NCI-H748 (cell line): Measurements from ENCODE around the gene P2RX7.
"Not testable (repeated sequence)": the region's sequence is repeated elsewhere in the genome, so short reads cannot be mapped to it uniquely, and the experiment has no call there.

Experiments
- DNase-seq: peaks from one replicate; lab custom pipeline; 2025; ENCODE audit not compliant: unreplicated experiment; lab: John Stamatoyannopoulos, UW

P2RX7 gene

DNA sequence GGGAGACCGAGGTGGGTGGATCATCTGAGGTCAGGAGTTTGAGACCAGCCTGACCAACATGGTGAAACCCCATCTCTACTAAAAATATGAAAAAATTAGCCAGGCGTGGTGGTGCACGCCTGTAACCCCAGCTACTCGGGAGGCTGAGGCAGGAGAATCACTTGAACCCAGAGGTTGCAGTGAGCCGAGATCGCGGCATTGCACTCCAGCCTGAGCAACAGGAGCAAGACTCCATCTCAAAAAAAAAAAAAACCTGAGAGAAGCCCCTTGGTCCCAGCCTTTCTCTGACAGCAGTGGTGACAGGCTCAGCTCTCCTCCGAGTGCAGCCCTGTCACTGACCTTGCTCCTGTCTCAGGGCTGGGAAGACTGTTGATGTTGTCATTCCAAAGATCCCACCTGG is 94.2 kb downstream of the P2RX7 start:
- DNase-seq, result not testable (repeated sequence)

DNA sequence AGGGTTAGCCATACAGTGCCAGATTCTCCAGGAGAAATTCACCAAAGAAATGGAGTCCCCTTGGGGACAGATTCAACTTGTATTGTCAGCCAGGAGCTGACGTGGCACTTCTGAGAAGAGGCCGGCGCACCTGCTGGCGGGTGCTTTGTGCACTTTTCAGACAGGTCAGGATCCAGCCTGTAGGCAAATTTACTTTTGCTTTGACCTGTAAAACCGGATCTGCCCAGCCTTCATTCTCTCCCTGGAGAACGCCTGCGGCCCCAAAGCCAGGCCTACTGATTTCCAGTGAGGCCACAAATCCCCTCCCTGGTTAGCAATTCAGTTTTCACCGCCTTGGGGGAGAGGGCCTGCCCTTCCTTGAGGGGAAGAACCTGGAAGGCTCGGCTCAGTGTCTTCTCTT is 94.6 kb downstream of the P2RX7 start:
- peak; percentile 87 for DNase-seq

DNA sequence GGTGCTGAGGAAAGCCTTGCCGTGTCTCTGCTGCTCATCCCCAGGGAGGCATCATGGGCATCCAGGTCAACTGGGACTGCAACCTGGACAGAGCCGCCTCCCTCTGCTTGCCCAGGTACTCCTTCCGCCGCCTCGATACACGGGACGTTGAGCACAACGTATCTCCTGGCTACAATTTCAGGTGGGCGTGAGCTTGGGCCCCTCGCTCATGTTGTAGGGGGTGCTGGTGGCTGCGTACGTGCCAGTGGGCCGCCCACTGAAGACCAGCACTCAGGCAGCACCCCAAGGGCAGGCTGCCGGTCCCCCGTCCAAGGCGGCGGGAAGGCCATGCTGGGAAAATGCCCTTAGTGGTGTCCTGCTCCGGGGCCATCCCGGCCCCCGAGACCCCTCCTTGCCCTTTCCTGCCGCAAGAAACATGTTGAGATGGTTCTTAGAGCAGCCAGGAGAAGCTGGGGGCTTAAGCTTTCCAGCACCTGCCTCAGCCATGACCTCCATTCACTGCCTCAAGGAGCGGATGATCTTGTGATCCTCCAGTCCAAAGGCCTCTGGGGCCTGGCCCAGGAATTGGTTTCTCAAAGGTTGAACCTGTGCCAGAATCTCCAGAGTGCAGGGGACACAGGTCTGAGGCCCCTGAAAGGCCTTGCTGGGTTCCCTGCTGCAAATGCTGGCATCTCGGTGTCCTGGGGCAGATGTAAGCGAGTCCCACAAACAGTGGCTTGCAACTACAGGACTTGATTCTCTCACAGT is 96.4 kb downstream of the P2RX7 start:
- DNase-seq, result no peak

DNA sequence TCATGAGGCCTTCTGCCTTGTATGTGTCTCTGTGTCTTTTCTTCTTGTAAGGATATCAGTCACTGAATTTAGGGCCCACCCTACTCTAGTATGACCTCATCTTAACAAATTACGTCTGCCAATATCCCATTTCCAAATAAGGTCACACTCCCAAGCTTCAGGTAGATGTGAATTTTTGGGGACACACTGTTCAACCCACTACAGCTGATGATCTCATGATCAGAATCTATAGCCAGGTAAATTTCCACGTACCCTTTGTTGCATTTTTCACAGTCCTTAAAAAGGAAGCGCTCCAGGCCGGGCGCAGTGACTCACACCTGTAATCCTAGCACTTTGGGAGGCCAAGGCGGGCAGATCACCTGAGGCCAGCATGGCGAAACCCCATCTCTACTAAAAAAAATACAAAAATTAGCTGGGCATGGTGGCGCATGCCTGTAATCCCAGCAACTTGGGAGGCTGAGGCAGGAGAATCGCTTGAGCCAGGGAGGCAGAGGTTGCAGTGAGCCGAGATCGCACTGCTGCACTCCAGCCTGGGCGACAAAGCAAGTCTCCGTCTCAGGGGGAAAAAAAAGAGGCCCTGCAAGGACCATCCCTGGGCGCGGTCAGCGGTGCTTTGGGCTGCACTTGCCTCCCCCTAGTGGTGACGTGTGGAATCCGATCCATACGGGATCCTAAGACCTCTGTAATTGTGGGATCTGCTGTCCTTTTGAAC is 97.3 kb downstream of the P2RX7 start:
- peak; percentile 84 for DNase-seq

DNA sequence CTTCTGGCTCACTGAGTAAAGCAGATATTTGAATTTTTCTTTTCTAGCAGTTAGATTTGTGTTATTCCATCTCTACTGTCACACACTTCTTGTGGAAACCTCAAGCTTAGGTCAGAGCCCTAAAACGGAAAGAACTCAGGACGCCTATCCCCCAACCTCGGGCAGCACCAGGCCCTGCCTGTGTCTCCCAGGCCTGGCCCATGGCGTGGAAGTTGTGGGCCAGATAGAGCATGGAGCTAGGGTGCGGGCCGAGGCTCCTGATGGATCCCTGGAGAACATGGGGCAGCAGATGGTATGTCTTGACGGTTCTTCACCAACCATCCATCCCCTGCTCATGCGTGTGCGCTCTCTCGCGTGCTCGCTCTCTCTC is 97.8 kb downstream of the P2RX7 start:
- DNase-seq, result no peak

DNA sequence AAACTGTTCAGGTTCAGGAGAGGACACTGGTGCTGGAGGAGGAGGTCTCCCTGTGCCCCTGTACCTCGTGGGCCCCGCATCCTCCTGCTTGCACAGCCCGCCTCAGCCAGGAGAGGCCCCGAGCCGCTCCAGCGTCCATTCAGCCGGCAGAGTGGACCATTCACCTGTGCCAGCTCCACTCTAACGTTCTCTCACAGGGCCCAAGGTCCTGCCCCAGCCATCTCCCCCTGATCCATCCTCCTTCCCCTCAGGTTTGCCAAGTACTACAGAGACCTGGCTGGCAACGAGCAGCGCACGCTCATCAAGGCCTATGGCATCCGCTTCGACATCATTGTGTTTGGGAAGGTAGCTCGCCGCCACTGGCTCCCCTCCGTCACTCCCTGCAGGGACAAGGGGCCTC is 99.5 kb downstream of the P2RX7 start:
- DNase-seq, result no peak

DNA sequence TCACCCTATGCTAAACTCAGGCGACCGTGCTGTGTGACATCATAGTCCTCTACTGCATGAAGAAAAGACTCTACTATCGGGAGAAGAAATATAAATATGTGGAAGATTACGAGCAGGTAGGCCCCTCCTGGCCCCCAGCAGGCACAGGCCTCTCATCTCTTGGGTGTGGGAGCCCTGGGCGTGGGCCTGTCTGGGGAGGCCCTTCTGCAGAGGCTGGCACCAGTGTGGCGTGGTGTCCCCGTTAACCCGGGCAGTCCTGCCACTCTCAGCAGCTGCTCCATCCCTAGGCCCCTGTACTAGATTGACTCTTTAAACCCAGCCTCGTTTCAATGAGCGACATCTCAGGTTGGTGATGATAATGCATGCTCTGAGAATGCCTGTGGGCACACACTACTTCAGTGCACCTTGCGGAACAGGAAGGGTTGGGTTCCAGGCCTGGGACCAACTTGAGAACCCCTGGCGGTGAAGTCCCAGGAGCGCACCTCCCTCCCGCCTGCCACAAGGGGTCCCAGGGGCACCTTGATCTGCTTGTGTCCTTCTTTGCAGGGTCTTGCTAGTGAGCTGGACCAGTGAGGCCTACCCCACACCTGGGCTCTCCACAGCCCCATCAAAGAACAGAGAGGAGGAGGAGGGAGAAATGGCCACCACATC is 100.4 kb downstream of the P2RX7 start:
- no peak for DNase-seq

DNA sequence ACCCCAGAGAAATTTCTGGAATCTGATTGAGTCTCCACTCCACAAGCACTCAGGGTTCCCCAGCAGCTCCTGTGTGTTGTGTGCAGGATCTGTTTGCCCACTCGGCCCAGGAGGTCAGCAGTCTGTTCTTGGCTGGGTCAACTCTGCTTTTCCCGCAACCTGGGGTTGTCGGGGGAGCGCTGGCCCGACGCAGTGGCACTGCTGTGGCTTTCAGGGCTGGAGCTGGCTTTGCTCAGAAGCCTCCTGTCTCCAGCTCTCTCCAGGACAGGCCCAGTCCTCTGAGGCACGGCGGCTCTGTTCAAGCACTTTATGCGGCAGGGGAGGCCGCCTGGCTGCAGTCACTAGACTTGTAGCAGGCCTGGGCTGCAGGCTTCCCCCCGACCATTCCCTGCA is 100.9 kb downstream of the P2RX7 start:
- no peak for DNase-seq

DNA sequence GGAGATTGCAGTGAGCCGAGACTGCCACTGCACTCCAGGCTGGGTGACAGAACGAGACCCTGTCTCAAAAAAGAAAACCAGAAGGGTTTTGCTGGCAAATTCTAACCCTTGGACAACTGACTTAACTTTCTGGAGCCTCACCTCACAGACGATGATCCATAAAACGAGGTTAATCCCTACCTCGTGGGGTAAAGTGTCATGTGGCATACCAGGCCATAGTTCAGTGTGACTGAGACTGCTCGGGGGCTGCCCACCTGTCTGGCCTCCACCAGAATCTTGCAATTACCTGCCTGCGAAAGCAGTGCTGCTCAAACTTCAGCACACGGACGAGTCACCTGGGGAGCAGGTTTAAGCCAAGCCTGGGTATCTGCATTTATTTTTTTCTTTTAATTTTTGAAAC is 104.1 kb downstream of the P2RX7 start:
- no peak for DNase-seq

DNA sequence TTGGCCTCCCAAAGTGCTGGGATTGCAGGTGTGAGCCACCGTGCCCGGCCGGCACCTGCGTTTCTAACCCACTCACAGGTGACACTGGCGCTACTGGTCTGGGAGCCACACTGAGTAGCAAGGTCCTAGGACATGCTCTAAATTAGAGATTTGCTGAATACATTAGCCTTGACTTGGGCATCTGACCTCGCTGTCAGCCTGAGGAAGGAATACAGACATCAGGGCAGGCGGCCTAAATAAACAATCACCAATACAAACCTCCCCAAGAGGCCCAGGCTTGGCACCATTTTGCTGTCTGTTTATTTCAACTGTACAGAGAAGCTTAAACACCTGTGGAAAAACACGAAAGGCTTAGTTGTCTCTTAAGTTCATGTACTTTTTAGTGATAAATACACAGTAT is 104.7 kb downstream of the P2RX7 start:
- no peak for DNase-seq
